HEK293 (cell line): Measurements from ENCODE around the gene SIM2.

ENCODE experiments used
- CTCF ChIA-PET: fragments of 350-600 bp; formaldehyde crosslinking; extraction: SDS; loops from one replicate; lab custom pipeline; 2021; ENCODE audit warnings: antibody characterized with exemption; lab: Yijun Ruan, JAX
- POLR2A ChIA-PET: fragments of 300-600 bp; formaldehyde crosslinking; extraction: SDS; loops from one replicate; lab custom pipeline; 2020; ENCODE audit warnings: antibody characterized with exemption, inconsistent platforms; lab: Yijun Ruan, JAX
- H3K27ac ChIP-seq: fragments of 200-500 bp; sonication (Bioruptor generic); 2 replicates; pipeline ENCODE4 v1.5.1; 2014; ENCODE audit warnings: low read depth, low read length, control low read depth, inconsistent platforms; ENCODE audit errors: extremely low read depth
- H3K36me3 ChIP-seq, 2 experiments: fragments of 200-500 bp in 1 of 2; sonication (Bioruptor generic) in 1 of 2; 1 replicate in 1 of 2; 2 replicates in 1 of 2; pipeline ENCODE4 v1.5.1; 2014 to 2017; ENCODE audit warnings: inconsistent platforms in 2 of 2, low read length in 2 of 2; ENCODE audit not compliant: control insufficient read depth in 2 of 2, insufficient read depth in 1 of 2
- H3K4me1 ChIP-seq: fragments of 200-500 bp; sonication (Bioruptor generic); 2 replicates; pipeline ENCODE4 v1.5.1; 2014; ENCODE audit warnings: mild to moderate bottlenecking, low read length, inconsistent platforms; ENCODE audit not compliant: control insufficient read depth, insufficient read depth
- H3K4me3 ChIP-seq: 2 replicates; pipeline ENCODE4 v1.5.1; 2011; ENCODE audit warnings: low read depth, mild to moderate bottlenecking, control low read depth, low read length, moderate library complexity
- H3K9me3 ChIP-seq: fragments of 200-500 bp; sonication (Bioruptor generic); 2 replicates; pipeline ENCODE4 v1.5.1; 2014; ENCODE audit warnings: low read depth, low read length, inconsistent platforms; ENCODE audit not compliant: control insufficient read depth, insufficient read depth
- SETDB1 ChIP-seq: IDR thresholded peaks from one replicate; pipeline ENCODE4 v1.6.1; 2017; ENCODE audit warnings: mild to moderate bottlenecking, low read length, moderate library complexity, mixed read lengths; ENCODE audit not compliant: insufficient read length
- ZBTB17 ChIP-seq: fragments of 450-650 bp; formaldehyde crosslinking; IDR thresholded peaks from 2 replicates; pipeline ENCODE4 v1.5.1; 2016; ENCODE audit warnings: missing biosample characterization, missing genetic modification characterization
- ZNF571 ChIP-seq: fragments of 450-650 bp; formaldehyde crosslinking; IDR thresholded peaks from 2 replicates; pipeline ENCODE4 v1.5.0; 2017; ENCODE audit warnings: missing biosample characterization, missing genetic modification characterization
- ZNF585B ChIP-seq: fragments of 450-650 bp; formaldehyde crosslinking; IDR thresholded peaks from 2 replicates; pipeline ENCODE4 v1.5.1; 2016; ENCODE audit warnings: missing biosample characterization, missing genetic modification characterization

The SIM2 gene

GRCh38 chr21:36798491-36798890 lies 99.6 kb downstream of the SIM2 start:
- no peak overlapping the region for H3K4me3 ChIP-seq
- H3K27ac ChIP-seq: no peak overlapping the region
- CTCF ChIA-PET: no interaction called here
- no peaks in the 10 kb centered on the region for H3K36me3 ChIP-seq
- H3K4me1 ChIP-seq: no peaks in the 10 kb centered on the region
- POLR2A ChIA-PET: no interaction called here
- H3K9me3 ChIP-seq: no peaks in the 10 kb centered on the region
- TF ChIP-seq SETDB1 (peak; percentile 36), ZNF571 (tag by site-specific recombination) (no peak), ZBTB17 (no peak), ZNF585B (no peak)
